Suppressor macrophage treated with lipopolysaccharide for 4 hours (primary cell): Measurements from ENCODE around the gene FZD4.
A peak's percentile ranks its signal among the peaks of the same experiment; 100 is the strongest.
"Not testable (repeated sequence)": the region's sequence is repeated elsewhere in the genome, so short reads cannot be mapped to it uniquely, and the experiment has no call there.

Experiments
- DNase-seq: peaks from one replicate; pipeline ENCODE4 v3.0.0-alpha.2; 2020

The FZD4 gene

DNA sequence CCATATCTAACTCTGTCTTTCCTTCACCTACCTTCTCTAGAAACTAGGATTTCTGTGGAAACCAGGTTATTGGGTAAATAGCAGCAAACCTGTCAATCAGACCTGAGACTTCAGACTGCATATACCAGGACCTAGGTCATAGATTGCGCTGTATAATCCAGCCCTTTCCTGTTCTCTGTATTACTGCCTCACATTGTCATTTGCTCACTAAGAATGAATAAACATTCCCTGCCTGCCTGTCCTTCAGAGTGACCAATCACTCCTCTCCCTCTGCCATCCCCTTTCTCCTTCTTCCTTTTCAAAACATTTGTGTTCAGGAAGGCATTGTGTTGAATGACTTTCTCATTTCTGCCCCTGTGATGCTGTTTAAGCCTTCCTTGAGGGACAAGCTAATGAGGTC is 14.1 kb upstream of the FZD4 start:
- DNase-seq, result no peak

DNA sequence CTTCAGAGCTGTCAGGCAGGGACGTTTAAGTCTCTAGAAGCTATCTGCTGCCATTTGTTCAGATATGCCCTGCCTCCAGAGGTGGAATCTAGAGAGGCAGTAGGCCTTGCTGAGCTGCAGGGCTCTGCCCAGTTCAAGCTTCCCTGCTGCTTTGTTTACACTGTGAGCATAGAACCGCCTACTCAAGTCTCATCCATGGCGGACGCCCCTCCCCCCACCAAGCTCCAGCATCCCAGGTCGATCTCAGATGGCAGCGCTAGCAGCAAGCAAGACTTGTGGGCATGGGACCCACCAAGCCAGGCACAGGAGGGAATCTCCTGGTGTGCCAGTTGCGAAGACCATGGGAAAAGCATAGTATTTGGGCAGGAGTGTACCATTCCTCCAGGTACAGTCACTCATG is 12.4 kb upstream of the FZD4 start:
- DNase-seq, result not testable (repeated sequence)

DNA sequence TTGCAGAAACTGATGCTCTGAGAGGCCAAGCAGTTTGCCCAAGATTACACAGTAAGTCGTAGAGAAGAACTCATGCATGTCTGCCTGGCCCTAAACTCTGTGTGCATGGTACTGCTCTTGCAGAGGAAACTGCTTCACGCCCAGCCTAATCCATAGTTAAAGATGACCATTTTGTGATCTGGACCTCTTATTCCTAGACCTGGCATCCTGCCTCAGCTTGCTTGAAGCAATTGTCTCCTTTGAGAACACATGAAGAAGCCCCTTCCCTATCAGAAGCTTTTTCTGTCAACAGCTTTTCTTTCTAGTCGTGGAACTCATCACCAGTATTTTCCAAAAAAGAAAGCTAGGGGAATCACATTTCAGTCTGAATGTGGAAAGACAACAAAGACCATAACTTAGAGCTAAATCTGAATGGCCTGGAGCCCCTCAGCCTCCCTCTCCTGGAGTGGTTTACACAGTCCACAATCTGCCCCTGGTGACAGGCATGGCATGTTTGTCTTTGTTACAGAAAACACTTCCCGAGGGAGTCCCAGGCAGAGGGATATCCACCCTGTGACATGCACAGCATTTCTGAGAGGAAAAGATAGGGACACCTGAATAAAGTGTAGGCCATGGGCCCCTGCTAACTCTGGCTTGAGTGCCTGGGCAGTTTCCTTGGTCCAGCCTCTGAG is 2.9 kb upstream of the FZD4 start:
- no peak for DNase-seq

DNA sequence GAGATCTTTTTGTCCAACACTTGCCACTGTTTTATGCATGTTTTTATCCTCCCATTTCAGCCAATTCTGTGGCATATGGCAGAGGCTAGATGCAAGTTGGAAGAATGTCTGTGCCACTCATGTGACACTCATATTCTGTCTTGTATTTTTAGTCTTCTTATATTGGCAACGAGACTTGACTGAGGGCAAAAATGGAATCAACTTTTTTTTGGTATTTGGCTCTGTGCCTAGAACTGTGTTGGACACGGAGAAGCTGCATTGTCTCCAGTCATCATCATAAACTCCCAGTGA is 1.7 kb upstream of the FZD4 start:
- no peak for DNase-seq

DNA sequence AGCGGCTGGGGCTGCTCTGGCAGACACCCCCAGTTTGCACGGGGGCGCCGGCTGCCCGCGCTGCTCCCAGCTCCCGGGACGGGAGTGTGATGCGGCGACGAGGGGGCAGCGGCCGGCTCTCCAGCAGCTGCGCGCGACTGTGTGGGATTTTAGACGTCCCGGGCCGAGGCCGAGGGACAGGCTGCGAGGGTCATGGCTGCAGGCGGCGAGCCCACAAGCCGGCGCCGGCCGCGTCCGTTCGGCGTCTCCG is 159 bp downstream of the FZD4 start:
- no peak for DNase-seq

DNA sequence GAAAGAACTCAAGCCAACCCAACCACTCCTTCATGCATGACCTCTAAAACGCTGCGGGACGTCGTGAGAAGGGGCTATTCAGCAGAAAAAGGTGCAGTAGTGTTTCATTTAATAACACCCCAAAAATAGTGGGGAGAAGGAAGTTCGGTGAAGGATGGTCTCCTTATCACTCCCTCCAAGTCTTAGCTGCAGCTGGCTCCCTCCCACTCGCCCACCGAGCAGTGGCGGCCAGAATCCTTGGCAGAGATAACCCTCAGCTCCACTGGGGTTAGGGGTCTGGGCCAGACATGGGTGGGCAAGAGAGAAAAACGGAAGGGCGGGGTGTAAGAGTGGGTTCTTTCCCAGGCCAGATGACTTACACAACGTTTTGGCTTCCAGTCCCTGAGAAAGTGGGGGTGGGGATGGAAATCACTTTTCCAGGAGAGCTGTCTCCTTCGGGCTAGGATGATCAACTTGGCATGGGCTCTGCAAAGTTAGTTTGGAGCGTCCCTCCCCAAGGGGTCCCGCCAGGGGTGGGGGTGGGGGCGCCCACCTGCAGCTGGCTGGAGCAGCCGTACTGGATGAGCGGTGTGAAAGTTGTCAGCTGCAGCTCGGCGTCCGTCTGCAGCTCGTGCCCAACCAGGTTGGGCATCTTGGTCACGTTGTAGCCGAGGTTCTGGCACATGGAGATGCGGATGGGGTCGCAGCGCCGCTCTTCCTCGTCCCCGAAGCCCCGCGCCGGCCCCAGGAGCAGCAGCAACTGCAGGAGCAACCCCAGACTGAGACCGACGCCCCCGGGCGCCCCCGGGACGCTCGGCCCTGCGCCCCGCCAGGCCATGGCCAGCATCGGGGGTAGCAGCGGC is 705 bp downstream of the FZD4 start:
- no peak for DNase-seq

DNA sequence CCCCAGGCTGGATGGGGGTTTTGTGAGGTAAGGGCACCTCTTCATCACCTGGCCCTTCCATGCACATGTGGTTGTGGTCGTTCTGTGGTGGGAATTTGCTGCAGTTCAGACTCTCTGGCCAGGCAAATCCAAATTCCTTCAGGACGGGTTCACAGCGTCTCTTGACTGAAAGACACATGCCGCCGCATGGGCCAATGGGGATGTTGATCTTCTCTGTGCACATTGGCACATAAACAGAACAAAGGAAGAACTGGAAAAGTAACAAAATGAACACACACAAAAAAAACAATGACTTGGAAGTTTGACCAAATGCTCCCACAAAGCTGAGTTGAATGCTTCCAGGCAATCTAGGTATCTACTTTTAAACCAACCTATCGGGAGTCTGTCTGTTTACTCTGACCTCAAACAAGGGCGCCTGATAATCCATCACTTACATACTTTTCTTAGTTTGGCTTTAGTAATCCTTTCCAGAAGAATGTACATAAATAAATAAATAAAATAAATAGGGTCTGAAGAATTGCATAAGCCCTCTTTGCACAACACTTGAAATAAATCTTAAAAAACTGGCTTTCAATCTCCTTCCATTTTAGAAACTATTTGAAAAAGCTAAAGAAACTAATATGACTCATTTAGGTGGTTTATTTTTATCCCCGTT is 2.8 kb downstream of the FZD4 start:
- DNase-seq, result no peak

DNA sequence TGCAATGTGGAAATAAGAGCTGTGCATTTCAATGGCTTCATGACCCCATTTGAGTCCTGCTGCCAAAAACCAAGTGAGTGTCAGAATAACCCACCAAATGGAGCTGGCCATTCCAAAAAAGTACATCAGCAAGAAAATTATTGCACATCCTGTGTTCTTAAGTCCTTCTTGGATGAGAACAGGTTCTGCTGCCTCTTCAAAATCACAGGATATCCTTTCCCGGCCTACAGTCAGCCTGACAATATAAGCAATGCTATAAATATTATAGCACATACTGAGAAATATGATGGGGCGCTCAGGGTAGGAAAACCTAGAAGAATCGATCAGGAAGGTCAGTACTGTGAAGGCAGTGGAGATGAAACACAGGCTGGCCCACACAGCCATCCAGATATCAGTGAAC is 3.5 kb downstream of the FZD4 start:
- no peak for DNase-seq

DNA sequence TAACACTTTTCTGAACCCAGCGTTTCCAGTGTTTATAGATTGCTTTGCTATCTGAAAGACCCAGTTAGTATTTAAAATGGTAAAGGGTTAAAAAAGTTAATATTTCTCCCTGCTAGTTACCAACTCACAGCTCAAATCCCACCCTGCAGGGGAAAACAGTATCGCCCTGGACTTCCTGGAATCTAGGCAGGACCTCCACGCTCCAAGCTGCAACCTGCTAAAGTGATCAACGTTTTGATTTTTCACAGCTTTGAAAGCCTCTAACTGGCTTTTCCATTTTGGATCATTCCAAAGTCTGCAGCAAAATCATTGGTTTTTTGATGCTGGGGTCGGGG is 4.6 kb downstream of the FZD4 start:
- DNase-seq, result no peak

DNA sequence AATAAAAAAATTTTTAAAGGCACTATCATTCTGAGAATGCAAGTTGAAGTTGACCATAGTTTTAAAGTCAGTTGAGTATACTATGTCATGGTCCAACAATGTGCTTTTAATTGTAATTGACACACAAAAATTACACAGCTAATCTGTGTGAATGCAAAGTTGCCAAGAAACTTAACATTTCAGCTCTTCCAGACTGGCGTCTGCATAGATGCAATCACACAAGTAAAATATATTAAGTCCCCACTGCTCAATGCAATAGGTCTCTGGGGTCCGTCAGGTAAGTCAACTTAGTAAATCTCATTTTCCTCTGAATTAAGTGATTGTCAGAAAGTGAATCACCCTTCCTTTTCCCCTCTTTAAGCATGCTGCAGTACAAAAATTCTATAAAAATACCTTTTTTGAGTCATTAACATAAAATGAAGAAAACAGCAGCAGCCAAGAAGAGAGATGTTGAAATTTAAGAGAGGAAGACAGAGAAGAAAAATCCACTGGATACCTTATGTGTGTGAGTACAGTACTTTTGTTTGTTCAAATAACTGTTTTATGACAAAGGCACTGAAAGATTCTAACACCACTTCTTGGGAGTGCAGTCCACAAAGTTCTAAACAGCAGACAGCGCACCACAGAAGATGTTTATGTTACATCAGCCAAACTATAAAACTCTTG is 5.1 kb downstream of the FZD4 start:
- DNase-seq, result no peak

DNA sequence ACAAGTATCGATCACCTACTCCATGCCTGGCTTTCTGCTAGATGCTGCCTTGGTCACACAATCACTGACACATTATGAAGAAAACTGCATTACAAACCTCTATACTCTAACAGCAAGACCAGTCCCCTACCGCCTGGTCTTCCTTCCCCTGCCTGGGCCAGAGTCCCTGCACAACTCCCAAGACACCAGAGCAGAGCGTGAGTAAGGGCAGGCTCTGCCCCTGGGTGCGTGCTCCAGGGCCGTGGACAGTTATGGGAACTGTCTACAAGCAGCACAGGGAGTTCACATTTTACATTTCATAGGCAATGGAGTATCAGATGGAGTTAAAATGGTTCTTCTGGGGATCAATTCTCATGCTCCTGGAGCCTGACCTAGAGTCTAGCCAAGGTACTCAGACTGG is 6.5 kb downstream of the FZD4 start:
- DNase-seq, result no peak

DNA sequence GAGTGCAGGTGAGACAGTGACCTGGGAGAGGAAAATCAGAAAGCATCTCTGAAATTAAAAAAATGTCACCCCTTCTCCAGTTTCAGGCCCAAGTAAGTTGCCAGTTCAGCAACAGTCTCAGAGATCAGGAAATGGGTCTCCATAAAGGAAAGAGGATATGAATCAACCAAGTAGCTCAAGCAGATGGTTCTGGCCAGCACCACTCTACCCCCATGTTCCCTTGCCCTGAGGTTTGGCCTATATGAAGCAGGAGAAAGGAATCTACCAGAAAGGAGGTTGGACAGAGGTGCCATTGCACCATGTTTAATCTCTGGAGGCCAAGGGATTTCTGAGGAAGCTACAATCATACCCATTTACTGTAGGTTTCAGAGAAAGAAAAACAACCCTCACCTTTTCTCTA is 7.7 kb downstream of the FZD4 start:
- DNase-seq, result no peak

DNA sequence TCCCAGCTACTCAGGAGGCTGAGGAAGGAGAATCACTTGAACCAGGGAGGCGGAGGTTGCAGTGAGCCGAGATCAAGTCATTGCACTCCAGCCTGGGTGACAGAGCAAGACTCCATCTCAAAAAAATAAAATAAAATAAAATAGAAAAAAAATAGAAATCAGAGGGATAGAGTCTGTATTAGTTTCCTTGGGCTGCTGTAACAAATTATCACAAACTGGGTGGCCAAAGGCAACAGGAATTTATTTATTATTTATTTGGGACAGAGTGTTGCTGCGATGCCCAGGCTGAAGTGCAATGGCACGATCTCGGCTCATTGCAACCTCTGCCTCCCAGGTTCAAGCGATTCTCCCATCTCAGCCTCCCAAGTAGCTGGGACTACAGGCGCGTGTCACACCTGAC is 11.7 kb downstream of the FZD4 start:
- DNase-seq, result not testable (repeated sequence)

DNA sequence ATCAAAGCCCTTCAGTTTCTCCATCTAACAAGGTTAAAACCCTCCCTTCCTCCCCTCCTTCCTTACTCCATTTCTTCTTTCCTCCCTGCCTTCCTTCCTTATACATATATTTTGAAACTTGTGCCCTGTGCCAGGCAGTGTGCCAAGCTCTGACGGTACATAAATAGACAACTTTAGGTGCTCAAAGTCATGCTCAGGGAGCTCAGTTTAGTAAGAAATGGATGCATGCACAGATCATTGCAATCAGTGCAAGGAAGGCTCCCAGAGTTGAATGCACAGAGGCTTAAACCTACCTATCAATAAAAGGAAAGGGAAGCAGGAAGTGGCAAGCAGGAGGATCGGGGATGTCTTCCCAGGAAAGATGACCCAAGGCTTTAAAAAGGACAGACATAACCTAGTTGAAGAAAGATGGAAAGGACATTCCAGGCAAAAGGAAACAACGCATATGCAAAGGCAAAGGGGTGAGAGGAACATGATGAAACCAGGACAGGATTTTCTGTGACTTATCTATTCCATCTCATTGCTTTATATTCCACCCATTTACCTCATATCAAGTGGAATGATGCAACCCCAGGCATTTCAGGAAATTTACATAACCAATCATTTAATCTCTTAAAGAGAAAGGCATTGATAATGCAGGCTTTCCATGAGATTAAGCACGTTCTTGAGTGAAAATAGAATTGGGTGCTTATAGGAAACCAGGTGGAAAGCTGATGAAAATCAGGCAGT is 13.2 kb downstream of the FZD4 start:
- no peak for DNase-seq

DNA sequence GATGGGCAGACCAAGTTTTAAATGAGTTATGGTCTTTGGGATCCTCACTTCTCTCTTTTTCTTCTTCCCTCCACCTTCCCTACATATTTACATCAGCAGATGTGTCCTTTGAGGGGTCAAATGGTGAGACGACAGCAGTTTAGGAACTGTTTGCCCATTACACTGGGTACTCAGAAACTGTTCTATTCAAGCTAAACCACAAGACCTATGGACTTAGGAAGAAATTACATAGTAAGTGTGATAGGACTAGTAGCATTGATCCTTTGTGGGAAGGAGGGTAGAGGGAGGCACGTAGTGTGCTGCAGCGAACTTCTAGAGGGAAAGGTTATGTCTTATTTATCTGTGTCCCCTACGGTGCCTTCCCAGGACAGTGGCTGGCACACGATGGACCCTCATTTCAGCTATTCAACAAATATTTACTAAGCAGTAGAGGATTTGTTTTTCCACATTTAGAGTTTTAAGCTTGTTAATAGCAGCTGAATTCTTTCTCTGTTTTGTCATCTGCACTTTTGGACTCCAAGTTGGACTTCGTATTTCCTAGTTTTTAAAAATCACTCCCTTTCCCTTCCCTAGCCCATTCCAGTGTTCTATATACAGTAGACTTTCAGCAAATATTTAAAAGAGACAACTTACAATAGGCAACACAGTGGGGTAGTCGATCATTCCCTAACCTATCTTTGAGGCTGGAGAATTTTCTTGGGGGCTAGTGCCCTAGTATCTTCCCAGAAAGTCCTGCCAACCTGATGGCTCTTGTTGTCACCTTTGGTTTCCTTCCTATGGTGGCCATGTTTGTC is 13.9 kb downstream of the FZD4 start:
- no peak for DNase-seq

DNA sequence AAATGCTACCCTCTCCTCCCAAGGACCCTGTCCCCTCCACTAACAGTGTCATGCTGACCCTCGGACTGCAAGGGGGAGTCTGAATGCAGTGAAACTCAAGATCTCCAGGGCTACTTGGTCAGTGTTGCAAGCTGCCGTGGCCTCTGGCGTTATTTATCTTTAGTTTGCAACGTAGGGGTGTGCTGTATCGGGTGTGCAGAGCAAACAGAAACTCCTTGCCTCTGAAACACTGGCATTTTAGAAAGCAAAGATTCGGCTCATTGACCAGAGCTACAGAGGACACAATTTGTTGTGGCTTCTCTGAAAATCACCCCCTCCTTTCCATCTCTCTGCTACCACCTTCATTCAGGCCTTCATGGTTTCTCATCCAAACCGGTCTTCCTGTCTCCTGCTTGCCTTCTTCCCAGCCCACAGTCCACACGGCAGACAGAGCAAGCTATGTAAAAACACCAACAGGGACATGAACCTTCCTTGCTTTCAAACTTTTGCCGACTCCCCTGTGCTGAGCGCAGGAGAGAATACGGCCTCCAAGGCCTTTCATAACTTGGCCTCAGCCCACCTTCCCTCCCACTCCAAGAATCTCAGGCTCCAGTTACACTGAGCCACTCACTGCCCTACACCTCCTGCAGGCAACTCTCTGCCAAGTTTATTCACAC is 14.9 kb downstream of the FZD4 start:
- no peak for DNase-seq

DNA sequence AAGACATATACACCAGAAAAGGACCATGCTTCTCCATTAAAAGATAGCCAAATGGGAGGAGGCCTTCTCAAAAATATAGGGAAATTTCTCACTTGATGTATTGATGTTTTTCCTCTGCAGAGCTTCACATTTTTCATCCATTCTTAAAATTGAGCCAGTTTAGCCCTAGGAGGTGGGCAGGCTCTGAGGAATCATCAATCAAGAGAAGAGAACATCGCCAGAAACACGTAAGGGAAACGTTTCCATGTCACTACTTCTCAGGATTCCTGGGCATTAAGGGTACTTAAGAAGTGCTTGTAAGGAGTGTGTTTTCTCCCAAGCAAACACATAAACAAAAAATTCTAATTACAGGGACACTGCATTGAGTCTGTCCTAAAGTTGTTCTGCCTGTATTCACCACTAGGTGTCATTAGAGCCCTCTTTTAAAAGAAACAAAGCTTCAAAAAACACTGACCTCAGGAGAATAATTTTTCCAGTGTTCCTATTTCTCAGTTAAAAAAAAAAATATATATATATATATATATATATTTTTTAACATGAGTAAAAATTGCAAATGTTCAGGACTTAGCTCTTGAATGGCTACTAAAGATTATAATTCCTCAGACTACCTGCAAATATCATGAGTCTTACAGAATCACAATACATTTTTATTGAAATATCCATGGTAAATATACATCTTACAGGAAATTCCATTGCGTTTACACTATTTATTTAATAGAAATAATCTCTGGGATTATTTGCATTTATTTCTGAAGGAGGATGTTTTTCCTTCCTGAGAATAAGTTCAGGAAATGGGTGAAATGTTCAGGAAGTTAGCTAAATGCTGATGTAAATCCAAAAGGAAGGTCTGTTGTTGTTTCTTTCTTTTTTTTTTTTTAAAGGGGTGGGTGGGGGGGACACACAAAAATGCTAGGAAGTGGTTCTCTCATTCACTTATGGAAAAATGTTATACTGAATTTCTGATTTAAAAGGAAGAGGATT is 16.0 kb downstream of the FZD4 start:
- peak; percentile 68 for DNase-seq

DNA sequence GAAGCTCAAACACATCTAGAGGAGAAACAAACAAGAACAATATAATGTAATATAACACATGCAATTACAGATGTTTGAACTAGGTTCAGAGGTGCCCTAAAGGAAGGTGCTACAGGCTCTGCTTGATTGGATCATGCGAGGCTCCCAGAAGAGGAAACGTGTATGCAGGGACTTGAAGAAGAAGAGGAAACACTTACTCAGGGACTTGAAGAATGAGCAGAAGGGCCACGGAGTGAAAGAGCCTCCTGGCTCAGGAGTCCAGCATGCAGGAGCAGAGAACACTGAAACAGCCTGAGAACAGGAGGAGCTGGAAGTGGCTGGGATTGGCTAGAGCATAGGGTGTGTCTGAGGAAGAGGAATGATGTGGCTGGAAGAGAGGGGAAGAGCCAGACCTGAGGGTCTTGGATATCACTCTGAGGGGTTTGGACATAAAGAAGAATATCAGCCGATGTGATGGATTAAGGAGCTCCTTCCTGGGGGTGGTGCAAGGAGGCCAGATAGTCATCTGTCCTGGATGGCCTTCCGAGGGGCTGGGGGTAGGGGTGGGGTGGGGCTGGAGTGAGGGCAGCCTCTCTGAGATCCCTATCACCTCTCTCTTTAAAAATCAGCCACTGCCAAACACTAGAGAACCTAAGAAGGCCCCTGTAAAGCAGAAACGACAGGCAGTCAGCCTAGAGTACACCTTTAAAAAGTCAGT is 16.8 kb downstream of the FZD4 start:
- no peak for DNase-seq

DNA sequence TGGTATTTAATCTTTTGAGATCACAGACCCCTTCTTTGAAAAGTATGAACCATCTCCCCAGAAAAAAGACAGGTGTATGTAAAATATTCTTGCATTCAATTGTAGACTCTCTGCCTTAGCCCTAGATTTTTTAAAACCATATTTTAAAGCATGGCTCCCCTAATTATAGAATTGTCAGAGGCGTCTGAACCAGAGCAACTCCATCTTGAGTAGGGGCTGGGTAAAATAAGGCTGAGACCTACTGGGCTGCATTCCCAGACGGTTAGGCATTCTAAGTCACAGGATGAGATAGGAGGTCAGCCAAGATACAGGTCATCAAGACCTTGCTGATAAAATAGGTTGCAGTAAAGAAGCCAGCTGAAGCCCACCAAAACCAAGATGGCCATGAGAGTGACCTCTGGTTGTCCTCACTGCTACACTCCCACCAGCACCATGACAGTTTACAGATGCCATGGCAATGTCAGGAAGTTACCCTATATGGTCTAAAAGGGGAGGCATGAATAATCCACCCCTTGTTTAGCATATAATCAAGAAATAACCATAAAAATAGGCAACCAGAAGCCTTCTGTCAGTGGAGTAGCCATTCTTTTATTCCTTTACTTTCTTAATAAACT is 17.9 kb downstream of the FZD4 start:
- not testable (repeated sequence) for DNase-seq
